ENCODE results near the gene ZMYND10. TPM values are rescaled to one million over a fixed set of nuclear protein-coding genes. Genes with fewer than 3 reads are reported as not detected.

Gene ZMYND10
- total and polyA plus RNA-seq, 8 donors: 1.6 to 25.5 (median 17.2) TPM

GRCh38 chr3:50299638-50299928, 45.9 kb downstream of the ZMYND10 start:
- no peak for ATAC-seq
- Histone ChIP-seq H3K27ac (peak overlapping the region; percentile 92 to 95), H3K36me3 (peaks cover 0 to 5% of the 10 kb centered on the region in 2 donors), H3K9me3 (no peaks in the 10 kb centered on the region), H3K27me3 (no peaks in the 10 kb centered on the region), H3K4me1 (peaks cover 36 to 58% of the 10 kb centered on the region in 2 donors), H3K4me3 (peak overlapping the region; percentile 12 to 68)
- no peak for DNase-seq
- intact Hi-C loops (cut with DNase I): no loop called here
- TF ChIP-seq, protein P1, sequence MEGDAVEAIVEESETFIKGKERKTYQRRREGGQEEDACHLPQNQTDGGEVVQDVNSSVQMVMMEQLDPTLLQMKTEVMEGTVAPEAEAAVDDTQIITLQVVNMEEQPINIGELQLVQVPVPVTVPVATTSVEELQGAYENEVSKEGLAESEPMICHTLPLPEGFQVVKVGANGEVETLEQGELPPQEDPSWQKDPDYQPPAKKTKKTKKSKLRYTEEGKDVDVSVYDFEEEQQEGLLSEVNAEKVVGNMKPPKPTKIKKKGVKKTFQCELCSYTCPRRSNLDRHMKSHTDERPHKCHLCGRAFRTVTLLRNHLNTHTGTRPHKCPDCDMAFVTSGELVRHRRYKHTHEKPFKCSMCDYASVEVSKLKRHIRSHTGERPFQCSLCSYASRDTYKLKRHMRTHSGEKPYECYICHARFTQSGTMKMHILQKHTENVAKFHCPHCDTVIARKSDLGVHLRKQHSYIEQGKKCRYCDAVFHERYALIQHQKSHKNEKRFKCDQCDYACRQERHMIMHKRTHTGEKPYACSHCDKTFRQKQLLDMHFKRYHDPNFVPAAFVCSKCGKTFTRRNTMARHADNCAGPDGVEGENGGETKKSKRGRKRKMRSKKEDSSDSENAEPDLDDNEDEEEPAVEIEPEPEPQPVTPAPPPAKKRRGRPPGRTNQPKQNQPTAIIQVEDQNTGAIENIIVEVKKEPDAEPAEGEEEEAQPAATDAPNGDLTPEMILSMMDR (IDR thresholded peaks at IDR 0.05): no peak

DNA sequence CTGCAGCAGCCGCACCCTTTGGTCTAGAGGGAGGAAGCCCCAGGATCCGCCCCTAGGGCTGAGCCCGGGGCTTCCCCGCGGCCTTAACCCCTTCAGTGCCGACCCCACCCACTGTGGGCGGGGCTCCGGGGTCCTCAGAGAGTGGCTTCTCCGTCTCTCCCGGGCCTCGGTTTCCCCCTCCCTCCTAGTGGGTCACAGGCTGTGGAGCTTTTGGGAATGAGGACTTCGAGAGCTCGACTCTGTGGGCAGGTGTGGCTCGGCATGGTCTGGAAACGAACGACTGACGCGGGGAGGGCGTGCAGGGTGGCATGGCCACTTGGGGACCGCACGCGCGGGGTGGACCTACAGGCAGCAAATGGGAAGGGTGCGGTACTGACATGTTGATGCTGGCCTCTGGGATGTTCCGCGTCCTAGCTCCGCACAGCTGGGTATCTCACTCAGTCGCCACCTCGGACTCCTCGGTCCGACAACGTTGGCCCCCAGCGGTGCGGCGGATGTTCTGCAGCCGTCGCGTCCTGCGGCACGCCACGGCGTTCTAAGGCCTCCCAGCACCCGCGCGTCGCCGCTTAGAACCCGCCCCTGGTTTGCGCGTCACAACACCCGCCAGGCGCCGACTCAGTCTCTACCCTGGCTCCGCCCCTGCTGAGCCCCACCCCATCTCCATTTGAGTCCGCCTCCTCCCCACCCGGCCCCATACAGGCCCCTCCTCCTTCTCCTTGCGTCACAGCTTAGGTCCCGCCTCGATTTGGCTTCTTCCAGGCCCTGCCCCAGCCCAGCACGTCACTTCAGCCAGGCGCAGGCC, 46.5 kb downstream of the ZMYND10 start, which contains the start of the genes HYAL3 and NAA80:
Gene HYAL3, minus strand, starts transcription at position 570 of the 802 bp plus-strand sequence. CDS start 3,803 bp downstream, outside the sequence.
Gene NAA80, minus strand, starts transcription at position 570 of the 802 bp plus-strand sequence. CDS start 1,942 bp downstream, outside the sequence.
- DNase-seq: peak; percentile 99 to 100 (median 100)

DNA sequence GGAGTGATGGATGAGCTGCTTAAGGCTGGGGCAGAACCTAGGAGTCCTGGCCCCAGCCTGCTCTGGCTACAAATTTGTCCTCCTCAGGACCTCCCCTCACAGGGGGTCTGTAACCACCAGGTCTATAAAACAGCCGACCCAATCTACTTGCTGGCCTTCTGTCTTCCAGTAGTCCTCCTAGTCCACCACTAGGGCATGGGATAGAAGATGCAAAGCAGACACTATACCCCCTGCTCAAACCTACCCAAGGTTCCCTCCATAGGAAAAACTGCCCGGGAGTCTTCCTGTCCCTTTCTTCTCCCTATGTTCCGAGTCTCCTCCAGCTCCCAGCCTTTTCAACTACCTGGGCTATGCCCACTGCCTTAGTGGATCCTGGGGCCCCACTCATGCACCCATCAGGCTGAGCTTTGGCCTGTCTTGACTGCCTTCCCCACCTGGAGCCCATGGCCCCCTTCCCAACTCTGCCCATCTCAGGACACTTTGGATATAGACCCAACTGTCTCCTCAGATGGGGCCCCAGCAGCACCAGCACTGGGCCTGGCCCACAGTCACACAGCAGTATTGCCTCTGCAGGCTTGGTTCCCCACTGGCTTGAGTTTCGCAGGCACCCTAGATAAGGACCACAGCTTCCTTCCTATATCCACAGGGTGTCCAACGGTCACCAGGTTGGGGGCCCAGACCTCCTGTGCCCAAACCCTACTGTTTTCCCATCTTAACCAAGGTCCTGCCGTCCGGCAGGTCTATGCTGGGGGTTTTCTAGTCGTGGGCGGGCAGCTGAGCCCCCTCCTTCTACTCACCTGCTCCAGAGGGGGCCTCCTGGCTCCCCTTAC, 47.4 kb downstream of the ZMYND10 start:
- Histone ChIP-seq H3K27ac (peak overlapping the region; percentile 91 to 92), H3K36me3 (peaks cover 0 to 5% of the 10 kb centered on the region in 2 donors), H3K4me1 (peaks cover 33 to 52% of the 10 kb centered on the region in 2 donors), H3K27me3 (no peaks in the 10 kb centered on the region), H3K9me3 (no peaks in the 10 kb centered on the region), H3K4me3 (peak overlapping the region; percentile 63 to 68)
- intact Hi-C loops (cut with DNase I): no loop called here
- DNase-seq (no peak), ATAC-seq (no peak)
- TF ChIP-seq, protein P1 (IDR thresholded peaks at IDR 0.05): no peak

More for the DNA sequence above, 46.5 kb downstream of the ZMYND10 start, which contains the start of the genes HYAL3 and NAA80:
- intact Hi-C loops (cut with DNase I): no loop called here
- ATAC-seq: peak; percentile 88
- peaks cover 36 to 58% of the 10 kb centered on the region in 2 donors for H3K4me1 ChIP-seq
- TF ChIP-seq, protein P1 (IDR thresholded peaks at IDR 0.05): peak in 1 of 2 donors; percentile 62
- peak within 1 kb of the TSS; percentile 63 to 68 for H3K4me3 ChIP-seq
- H3K27ac ChIP-seq: peak within 1 kb of the TSS; percentile 92 to 95
- H3K27me3 ChIP-seq: no peaks in the 10 kb centered on the region
- H3K9me3 ChIP-seq: no peaks in the 10 kb centered on the region
- H3K36me3 ChIP-seq: peaks cover 0 to 5% of the 10 kb centered on the region in 2 donors

- DNase-seq (no peak), ATAC-seq (no peak)
- no peaks in the 10 kb centered on the region for H3K27me3 ChIP-seq
- no peak overlapping the region for H3K4me3 ChIP-seq
- TF ChIP-seq, protein P1 (IDR thresholded peaks at IDR 0.05): no peak
- peak overlapping the region in 1 of 2 donors; percentile 92 for H3K27ac ChIP-seq
- H3K36me3 ChIP-seq: peaks cover 0 to 5% of the 10 kb centered on the region in 2 donors
- intact Hi-C loops (cut with DNase I): no loop called here
- H3K9me3 ChIP-seq: no peaks in the 10 kb centered on the region
- H3K4me1 ChIP-seq: peaks cover 39 to 54% of the 10 kb centered on the region in 2 donors
Observed at GRCh38 chr3:50297384-50297775, 48.2 kb downstream of the ZMYND10 start.

Measured in left lung (tissue), 10 donors.